HG03439 (cell line): ENCODE results near the gene SERPINH1.

Experiments
- ATAC-seq: cut with Tn5 transposase; IDR thresholded peaks from one replicate; pipeline ENCODE4 v1.9.1; 2021; ENCODE audit warnings: mild to moderate bottlenecking, moderate library complexity; ENCODE audit not compliant: unreplicated experiment

SERPINH1 gene

GRCh38 chr11:75594211-75594610 is 32.2 kb downstream of the SERPINH1 start:
- no peak for ATAC-seq

- ATAC-seq, result no peak
Observed at GRCh38 chr11:75595429-75595828, 33.4 kb downstream of the SERPINH1 start.

- ATAC-seq, result no peak
Observed at GRCh38 chr11:75596914-75597313, 34.9 kb downstream of the SERPINH1 start.

- ATAC-seq, result no peak
Observed at GRCh38 chr11:75597636-75598035, 35.6 kb downstream of the SERPINH1 start.

GRCh38 chr11:75598264-75598663 is 36.2 kb downstream of the SERPINH1 start:
- no peak for ATAC-seq

- ATAC-seq, result no peak
Observed at GRCh38 chr11:75598900-75599299, 36.8 kb downstream of the SERPINH1 start.

GRCh38 chr11:75600356-75600755 is 38.3 kb downstream of the SERPINH1 start:
- ATAC-seq, result no peak

GRCh38 chr11:75601494-75601893 is 39.4 kb downstream of the SERPINH1 start:
- ATAC-seq, result no peak

GRCh38 chr11:75602951-75603350 is 40.9 kb downstream of the SERPINH1 start:
- ATAC-seq, result no peak

GRCh38 chr11:75603791-75604736 is 42.0 kb downstream of the SERPINH1 start:
- ATAC-seq, result no peak

- ATAC-seq, result no peak
Observed at GRCh38 chr11:75606099-75606498, 44.0 kb downstream of the SERPINH1 start.

- no peak for ATAC-seq
Observed at GRCh38 chr11:75611823-75612222, 49.8 kb downstream of the SERPINH1 start.

GRCh38 chr11:75615751-75616150 is 53.7 kb downstream of the SERPINH1 start:
- ATAC-seq, result no peak

- no peak for ATAC-seq
Observed at GRCh38 chr11:75616281-75616680, 54.2 kb downstream of the SERPINH1 start.
